Nephron (organoid): ENCODE measurements around the gene SUB1.

Experiments
- H3K27ac Mint-ChIP-seq, 3 experiments: 2 replicates each; pipeline ENCODE4 v1.8.0; 2020; ENCODE audit warnings: mixed read lengths in 3 of 3, mild to moderate bottlenecking in 2 of 3, moderate library complexity in 1 of 3
- H3K27me3 Mint-ChIP-seq: 2 replicates; pipeline ENCODE4 v1.8.0; 2021; ENCODE audit warnings: low read depth, mild to moderate bottlenecking, moderate library complexity, mixed read lengths
- H3K36me3 Mint-ChIP-seq: 2 replicates; pipeline ENCODE4 v1.8.0; 2020; ENCODE audit warnings: low read depth, mixed read lengths
- H3K4me1 Mint-ChIP-seq: 2 replicates; pipeline ENCODE4 v1.8.0; 2020; ENCODE audit warnings: mixed read lengths
- H3K4me3 Mint-ChIP-seq, 3 experiments: 2 replicates each; pipeline ENCODE4 v1.8.0; 2020; ENCODE audit warnings: mild to moderate bottlenecking in 3 of 3, mixed read lengths in 3 of 3, moderate library complexity in 2 of 3
- H3K9me3 Mint-ChIP-seq: 2 replicates; pipeline ENCODE4 v1.8.0; 2020; ENCODE audit warnings: mixed read lengths
- CTCF ChIP-seq, 3 experiments: fragments of 200-600 bp; sonication (generic); IDR thresholded peaks; one replicate each; pipeline ENCODE4 v1.5.0; 2021; ENCODE audit warnings: antibody characterized with exemption in 3 of 3; ENCODE audit not compliant: unreplicated experiment in 3 of 3

SUB1 gene

GRCh38 chr5:32612134-32612888 lies 27.0 kb downstream of the SUB1 start:
- H3K27me3 Mint-ChIP-seq = no peaks in the 10 kb centered on the region
- no peak overlapping the region for H3K4me3 Mint-ChIP-seq
- peaks cover 28% of the 10 kb centered on the region for H3K36me3 Mint-ChIP-seq
- no peak for TF ChIP-seq CTCF (IDR thresholded peaks at IDR 0.05; ENCODE audit: unreplicated experiment in 3 of 3)
- peak overlapping the region in 1 of 3 experiments; percentile 35 for H3K27ac Mint-ChIP-seq
- H3K4me1 Mint-ChIP-seq = peaks cover 17% of the 10 kb centered on the region
- H3K9me3 Mint-ChIP-seq = no peaks in the 10 kb centered on the region

GRCh38 chr5:32613050-32613672 lies 27.8 kb downstream of the SUB1 start:
- H3K4me3 Mint-ChIP-seq = peak overlapping the region in 1 of 3 experiments; percentile 13
- peaks cover 21% of the 10 kb centered on the region for H3K36me3 Mint-ChIP-seq
- H3K9me3 Mint-ChIP-seq = no peaks in the 10 kb centered on the region
- TF ChIP-seq CTCF (IDR thresholded peaks at IDR 0.05; ENCODE audit: unreplicated experiment in 3 of 3) = peak; percentile 93 to 96 (median 94)
- H3K4me1 Mint-ChIP-seq = peaks cover 17% of the 10 kb centered on the region
- no peaks in the 10 kb centered on the region for H3K27me3 Mint-ChIP-seq
- H3K27ac Mint-ChIP-seq = peak overlapping the region in 1 of 3 experiments; percentile 35

- Mint-ChIP-seq H3K27ac (no peak overlapping the region), H3K4me1 (peaks cover 17% of the 10 kb centered on the region), H3K27me3 (no peaks in the 10 kb centered on the region), H3K4me3 (no peak overlapping the region), H3K36me3 (peaks cover 8% of the 10 kb centered on the region), H3K9me3 (no peaks in the 10 kb centered on the region)
- TF ChIP-seq CTCF (IDR thresholded peaks at IDR 0.05; ENCODE audit: unreplicated experiment in 3 of 3) = no peak
Observed at GRCh38 chr5:32615236-32615635, 29.9 kb downstream of the SUB1 start.

GRCh38 chr5:32618962-32619361 lies 33.6 kb downstream of the SUB1 start:
- no peaks in the 10 kb centered on the region for H3K9me3 Mint-ChIP-seq
- TF ChIP-seq CTCF (IDR thresholded peaks at IDR 0.05; ENCODE audit: unreplicated experiment in 3 of 3) = no peak
- no peaks in the 10 kb centered on the region for H3K36me3 Mint-ChIP-seq
- H3K4me1 Mint-ChIP-seq = no peaks in the 10 kb centered on the region
- H3K4me3 Mint-ChIP-seq = no peak overlapping the region
- H3K27ac Mint-ChIP-seq = no peak overlapping the region
- no peaks in the 10 kb centered on the region for H3K27me3 Mint-ChIP-seq

DNA sequence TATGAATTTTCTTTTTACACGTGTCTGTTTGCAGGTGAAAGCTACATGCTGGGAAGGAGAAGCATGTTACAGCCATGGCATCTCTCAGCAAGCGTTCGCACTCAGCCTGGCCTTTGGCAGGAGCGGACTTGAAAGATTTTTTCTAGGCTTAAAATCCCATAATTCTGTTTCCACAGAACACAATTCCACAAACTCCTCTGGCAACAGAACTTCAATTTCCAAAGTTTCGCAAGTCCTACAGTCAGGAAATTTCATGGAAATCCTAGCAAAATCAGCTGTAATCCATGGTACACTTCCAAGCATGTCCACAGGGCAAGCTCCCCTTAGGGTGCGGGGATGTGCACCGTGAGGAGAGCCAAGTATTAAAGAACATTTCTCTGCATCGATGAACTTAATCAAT lies 35.9 kb downstream of the SUB1 start:
- no peak for TF ChIP-seq CTCF (IDR thresholded peaks at IDR 0.05; ENCODE audit: unreplicated experiment in 3 of 3)
- Mint-ChIP-seq H3K4me3 (no peak overlapping the region), H3K27ac (no peak overlapping the region), H3K27me3 (no peaks in the 10 kb centered on the region), H3K9me3 (no peaks in the 10 kb centered on the region), H3K36me3 (no peaks in the 10 kb centered on the region), H3K4me1 (no peaks in the 10 kb centered on the region)

- no peak overlapping the region for H3K27ac Mint-ChIP-seq
- H3K4me3 Mint-ChIP-seq = no peak overlapping the region
- H3K36me3 Mint-ChIP-seq = no peaks in the 10 kb centered on the region
- no peaks in the 10 kb centered on the region for H3K4me1 Mint-ChIP-seq
- no peaks in the 10 kb centered on the region for H3K27me3 Mint-ChIP-seq
- H3K9me3 Mint-ChIP-seq = no peaks in the 10 kb centered on the region
- TF ChIP-seq CTCF (IDR thresholded peaks at IDR 0.05; ENCODE audit: unreplicated experiment in 3 of 3) = no peak
Observed at GRCh38 chr5:32625106-32625505, 39.7 kb downstream of the SUB1 start.
